ENCODE measurements around the gene FNDC11.
"Not testable (repeated sequence)": the region's sequence is repeated elsewhere in the genome, so short reads cannot be mapped to it uniquely, and the experiment has no call there.

Gene FNDC11

DNA sequence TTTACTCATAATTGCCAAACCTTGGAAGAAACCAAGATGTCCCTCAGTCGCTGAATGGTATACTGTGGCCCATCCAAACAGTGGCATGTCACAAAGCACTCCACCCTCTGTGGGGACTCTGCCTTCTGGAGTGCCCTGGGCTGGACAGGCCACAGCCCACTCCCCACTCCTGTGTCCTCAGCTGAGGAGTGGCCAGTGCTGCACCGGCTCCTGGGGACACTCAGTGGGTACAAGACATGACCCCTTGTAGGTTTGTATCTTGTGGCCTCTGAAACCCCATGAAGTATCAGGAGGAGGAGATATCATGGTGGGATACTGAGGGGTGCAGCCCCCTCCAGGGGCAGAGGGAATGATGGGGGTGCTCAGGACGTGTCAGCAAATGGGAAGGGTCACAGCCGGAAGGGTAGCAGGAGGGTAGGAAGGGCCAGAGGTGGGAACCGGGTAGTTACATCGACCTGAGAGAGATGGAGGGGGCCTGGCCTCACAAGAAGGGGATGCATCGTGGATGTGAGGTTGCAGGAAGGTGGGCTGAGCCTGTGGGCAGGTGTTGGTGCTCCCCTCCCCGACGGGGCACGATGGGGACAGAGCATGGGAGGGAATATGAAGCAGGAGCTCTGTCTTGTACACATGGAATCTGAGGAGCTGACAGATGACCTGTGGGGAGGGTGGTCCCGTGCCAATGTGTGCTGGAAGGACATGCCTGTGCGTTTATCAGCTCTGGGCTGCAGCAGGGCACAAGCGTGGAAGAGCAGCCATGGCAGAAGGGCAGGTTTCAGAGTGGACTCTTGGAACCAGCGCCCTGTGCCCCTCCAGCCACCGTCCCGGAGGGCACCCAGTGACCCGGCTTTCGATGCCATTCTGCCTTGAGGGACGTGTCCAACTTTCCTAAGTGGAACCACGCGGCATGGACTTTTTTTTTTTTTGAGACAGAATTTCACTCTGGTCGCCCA is 31.9 kb downstream of the FNDC11 start:
- DNase-seq = no peak

DNA sequence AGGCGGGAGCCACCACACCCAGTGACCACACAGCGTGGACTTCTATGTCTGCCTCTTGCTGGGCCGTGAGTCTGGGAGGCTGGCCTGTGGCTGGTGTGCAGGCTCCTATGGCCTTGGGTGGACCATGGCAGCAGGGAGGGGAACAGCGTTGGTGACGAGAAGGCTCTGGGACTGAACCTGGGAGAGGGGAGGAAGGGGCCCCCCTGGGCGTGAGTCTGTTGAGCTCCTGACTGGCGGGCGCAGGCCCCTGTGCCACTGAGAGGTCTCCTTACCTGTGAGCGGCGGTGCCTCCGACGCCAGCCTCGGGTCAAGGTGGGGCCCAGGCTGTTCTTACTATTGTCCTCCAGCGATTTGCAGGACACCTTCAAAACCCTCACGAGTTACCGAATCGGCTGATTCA is 32.8 kb downstream of the FNDC11 start:
- no peak for DNase-seq

DNA sequence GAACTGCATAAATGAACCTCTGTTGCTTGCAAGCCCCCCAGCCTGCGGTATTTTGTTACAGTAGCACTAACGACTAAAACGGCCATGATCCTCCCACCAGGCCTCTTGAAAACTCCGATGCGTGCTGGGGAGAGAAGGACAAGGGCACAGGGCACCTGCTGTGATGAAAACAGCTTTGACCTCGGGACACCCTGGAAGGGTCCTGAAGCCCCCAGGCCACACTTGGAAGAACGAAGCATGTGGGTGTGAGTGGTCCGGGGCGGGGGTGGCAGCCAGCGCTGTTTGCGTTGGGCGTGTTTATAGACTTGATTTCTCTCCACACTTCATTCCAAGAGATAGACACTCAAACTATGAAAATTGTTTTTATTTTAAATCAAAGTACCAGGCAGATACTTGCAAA is 33.3 kb downstream of the FNDC11 start:
- no peak for DNase-seq

DNA sequence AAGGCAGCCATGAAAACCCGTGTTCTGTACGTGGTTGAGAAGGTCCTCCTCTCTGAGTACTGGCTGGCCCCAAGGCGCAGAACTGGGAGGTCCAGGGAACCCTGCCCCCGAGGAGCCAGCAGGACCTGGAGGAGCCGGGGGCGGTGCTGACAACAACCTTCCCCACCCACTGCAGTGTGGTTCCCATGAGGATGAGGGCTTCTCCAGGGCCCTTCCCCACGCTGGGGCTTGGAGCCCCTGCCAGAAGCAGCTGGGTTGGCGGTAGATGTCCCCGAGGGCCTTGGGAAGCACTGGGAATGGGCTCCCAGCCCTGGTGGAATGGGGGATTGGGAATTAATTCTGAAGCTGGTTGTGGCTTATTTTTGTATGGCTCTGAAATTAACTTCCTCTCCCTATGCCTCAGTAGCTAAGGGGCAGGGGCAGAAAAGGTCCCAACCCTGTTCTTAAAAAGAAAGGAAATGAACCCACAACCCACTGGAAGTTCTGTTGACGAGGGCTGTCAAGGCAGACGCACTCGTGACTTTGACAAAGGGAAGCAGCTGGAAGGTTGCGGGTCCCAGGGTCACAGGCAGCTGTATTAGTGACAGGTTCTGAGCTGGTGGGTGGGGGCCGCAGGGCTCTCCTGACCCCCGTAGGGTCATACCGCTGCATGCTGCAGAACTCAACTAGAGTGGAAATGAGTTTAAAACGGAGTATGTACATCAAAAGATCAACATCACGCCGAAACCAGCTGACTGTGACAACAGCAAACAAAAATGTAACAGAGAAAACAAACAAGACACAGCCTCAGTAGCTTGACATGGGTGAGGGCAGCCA is 34.0 kb downstream of the FNDC11 start:
- DNase-seq = no peak

DNA sequence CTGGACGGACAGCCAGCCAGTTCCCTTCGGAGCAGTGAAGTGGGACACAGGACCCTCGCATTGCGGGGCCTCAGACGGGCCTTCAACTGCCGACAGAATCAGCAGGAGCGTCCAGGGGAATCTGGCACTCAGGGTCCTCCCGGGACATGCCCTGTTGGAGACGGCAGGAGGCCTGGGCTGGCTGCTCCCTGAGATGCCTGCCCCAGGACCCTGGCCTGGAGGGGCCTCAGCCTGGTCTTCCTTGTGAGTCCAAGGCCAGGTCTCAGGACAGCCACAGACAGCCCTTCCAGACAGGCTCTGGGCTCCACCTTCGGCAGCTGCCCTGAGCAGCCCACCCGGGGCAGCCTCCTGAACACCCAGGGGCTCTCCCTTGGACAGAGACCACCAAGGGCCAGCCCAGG is 34.7 kb downstream of the FNDC11 start:
- DNase-seq = no peak

DNA sequence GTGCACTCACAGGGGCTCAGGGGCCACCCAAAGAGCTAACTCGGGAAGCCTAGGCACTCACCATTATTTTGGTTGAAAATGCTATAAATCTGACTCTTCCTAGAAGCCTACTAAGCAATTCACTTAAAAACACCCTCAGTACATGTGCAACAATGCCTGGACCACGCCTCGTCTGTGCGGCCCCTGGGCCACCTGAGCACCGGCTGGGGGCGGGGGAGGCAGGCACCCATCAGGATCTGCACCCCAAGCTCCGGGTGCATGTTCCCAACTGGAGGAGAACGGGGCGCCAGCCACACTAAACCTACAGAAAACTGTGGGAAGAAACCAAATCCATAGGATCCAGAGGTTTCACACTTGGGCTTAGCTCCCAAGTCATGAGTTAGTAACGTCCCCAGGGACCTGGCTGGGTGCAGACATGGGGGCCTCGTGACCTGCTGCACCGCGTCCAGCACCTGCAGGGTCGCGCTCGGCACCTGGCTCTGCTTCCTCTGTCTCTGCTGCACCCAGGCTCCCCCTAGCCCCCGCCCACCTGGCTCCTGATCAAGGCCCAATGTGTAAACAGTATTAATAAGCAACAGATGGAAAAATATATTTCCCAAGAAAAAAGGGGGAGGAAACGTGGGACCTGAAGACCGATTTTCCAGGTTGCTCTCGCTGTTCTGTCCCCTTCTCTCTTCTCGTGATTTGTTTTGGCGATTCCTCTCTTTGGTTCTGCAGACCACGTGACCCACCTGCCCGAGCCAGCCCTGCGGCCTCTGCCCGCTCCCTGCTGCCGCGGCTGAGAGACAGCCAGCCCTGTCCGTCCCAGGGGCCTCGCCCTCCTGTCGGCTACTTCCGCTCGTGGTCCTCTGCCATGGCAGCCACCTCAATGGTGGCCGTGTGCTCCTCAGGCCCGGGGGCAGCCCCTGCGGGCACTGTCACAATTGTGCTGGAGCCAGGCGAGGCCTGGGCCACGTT is 35.6 kb downstream of the FNDC11 start:
- no peak for DNase-seq

DNA sequence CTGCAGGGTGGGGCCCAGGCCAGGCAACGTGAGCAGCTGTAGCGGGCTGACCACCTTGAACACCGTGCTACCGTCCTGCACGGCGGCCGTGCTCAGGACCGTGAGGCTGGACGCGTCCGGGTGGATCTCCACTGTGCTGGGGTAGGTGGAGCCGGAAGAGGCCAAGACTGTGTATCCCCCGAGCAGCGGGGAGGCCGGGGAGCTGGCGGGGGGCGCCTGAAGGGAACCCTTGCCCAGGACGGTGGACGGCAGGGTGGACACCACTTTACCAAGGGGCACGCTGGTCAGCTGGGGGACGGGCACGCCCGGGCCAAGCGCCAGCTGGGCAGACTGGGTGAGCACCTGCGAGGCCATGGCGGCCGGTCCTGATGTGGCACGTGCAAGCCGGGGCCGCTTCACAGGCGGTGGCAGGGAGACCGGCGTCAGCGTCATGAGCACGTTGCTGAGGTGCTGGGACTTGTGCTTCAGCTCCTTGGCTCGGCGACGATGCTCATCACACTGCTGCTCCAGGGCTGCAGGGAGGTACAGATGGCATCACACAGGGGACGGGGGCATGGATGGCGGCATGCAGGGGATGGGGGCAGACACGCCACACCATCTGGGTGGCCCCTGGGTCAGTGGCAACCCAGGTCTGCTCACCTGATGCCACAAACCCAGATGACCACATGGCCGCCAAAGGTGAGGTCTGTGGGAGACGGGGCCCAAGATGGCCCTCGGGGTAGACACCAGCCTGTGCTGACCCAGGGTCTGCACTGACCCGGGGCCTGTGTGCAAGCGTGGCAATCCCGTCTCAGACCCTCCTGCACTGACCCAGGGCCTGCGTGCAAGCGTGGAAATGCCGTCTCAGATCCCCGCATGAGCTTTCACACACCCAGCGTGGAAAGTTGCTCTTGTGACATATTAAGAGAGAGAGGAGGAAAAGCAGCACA is 36.5 kb downstream of the FNDC11 start:
- no peak for DNase-seq

DNA sequence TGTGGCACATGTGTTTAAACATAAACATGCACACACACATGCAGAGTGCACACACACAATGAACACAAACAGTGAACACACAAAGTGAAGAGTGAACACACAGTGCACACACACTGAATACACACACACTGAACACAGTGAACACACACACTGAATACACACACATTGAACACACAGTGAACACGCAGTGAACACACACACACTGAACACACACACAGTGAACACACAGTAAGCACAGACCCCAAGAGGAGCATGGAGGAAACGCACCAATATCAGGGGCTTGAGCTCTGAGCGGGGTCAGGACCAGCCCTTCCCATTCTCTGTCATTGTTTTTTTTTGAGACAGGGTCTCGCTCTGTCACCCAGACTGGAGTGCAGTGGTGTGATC is 37.2 kb downstream of the FNDC11 start:
- no peak for DNase-seq

DNA sequence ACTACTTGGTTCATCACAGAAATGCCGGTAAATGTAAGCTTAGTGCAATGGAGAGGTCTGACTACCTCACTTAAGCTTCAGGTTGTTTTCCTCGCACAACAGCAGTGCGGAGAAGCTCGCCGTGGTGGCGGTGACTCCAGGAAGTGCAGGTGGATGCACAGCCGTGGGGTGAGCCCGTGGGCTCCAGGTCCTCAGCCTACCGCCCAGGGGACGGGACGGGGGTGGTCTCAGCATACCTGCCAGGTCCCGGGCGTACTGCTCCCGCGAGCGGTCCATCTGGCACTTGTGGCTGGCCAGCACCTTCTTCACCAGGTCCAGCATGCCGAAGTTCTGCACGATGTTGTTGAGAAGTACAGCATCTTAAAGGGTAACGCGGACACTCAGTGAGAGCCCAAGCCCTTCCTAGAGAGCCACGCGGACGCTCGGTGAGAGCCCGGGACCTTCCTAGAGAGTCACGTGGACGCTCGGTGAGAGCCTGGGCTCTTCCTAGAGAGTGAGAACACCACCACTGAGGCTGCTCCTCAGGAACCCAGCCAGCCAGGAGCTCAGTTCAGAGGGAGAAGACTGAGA is 37.9 kb downstream of the FNDC11 start:
- no peak for DNase-seq

DNA sequence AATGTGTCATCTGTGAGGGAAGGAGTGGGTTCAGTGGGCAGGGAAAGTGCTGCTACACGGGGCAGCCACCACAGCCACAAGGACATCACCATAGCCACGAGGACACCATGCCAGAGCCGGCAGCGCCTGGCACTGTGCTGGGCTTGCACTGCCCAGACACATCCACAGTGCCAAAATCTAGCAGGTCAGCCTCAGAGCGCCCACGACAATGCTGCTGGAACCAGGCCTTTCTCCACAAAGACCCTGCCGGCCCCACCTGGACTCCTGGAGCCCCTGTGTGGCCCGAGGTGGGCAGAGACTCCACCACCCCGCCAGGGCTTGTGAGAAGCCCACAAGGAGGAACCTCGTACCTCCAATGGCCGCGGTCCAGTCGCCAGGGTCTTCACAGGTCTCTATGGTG is 38.7 kb downstream of the FNDC11 start:
- DNase-seq = no peak

DNA sequence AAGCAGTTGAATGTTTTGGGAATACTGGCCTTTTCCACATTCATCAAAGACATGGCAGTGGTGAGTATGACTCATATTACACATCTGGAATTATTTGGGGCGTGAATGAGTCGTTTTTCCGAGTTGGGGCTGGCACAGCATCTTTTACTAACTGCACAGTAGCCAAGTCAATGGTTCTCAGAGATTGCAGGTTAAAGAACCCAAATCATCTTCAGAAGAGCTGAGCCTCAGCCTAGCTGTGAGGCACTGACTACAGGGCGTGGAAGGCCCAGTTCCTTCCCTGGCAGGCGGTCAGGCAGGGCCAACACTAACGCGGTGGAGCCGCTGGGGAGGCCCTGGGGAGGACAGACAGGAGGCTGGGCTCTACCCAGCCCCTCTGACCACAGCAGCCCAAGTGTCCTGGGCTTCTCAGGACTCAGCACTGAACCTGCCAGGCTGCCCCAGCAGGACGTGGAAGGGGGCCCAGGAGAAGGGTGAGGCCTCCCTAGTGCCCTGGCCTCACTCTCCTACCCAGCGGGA is 40.1 kb downstream of the FNDC11 start:
- DNase-seq = no peak

DNA sequence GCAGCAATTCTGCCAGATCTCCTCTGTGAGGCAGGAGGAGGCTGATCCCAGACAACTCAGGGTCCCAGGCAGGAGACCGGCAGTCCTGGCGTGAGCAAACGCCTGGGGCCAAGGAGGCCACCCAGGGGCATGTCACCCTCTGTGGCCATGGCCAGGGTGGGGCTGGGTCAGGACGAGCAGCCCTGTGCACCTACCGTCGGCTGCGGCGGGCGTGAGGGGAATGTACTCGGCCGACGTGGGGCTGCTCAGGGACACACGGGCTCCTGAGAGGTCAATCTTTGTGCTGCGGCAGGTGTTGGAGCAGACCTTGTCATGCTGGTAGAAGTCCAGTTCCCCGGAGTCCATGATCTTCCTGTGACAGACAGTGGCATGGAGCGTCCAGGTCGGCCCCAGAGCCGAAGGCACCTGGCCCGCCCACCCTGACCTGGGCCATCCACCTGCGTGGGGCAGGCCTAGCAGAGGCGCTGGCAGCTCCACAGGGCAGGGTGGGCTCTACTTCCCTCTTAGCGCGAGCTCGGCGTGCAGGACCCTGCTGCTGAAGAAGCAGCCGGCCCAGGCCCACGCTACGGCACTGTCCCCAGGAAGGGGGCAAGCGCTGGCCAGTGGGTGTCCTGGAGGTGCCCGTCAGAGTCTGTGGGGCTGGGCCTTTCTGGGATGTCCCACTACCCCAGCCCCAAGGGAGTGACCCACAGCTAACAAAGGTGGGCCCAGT is 41.6 kb downstream of the FNDC11 start:
- no peak for DNase-seq

DNA sequence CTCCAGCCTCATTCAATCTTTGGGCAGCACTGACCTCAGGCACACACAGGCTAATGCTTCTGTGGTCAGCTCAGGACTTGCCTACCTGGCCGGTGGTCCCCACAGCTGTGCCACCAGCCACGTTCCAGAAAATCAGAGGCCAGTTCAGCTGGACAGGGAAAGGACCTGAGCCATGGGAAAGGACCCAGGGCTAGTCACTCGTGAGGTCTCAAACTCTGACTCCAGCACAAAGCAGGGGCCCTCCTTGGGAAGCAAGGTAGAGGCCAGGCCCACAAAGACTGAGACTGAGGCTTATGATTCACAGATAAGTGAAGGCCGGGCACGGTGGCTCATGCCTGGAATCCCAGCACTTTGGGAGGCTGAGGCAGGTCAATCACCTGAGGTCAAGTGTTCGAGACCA is 42.5 kb downstream of the FNDC11 start:
- DNase-seq = no peak

DNA sequence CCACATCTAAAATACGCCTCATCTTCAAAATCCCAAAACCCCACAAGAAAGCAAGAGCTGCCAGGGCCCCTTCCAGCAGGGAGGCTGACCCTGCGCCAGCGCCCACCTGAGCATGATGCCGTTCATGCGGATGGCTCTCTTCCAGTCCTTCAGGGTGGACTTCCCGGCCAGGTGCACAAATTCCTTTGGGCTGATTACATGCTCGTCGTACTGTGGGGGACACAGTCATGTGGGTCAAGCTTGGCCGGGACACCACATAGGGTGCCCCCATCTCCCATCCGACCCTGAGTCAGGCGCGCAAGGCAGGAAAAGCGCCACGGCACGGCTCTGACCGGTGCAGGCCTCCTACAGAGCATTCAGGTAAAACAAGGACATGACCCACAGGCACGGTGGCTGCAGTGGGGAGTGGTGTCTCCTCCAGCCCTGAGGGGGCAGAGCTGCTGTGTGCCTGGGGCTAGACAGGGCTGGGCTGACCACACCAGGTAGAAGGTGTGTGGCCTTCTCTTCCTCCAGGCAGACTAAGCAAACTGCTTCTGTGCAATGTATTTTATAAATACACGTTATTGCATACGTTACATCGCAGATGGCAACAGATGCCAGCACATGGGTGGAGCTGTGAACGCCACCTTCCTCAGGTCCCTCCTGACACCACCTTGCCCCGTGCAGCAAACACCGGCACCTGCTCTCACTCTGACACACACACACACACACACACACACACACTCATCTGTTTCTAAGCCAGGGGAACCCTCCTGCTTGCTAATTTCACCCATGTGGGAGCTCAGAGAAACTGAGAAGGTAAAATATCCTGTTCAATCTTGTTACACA is 43.9 kb downstream of the FNDC11 start:
- no peak for DNase-seq

DNA sequence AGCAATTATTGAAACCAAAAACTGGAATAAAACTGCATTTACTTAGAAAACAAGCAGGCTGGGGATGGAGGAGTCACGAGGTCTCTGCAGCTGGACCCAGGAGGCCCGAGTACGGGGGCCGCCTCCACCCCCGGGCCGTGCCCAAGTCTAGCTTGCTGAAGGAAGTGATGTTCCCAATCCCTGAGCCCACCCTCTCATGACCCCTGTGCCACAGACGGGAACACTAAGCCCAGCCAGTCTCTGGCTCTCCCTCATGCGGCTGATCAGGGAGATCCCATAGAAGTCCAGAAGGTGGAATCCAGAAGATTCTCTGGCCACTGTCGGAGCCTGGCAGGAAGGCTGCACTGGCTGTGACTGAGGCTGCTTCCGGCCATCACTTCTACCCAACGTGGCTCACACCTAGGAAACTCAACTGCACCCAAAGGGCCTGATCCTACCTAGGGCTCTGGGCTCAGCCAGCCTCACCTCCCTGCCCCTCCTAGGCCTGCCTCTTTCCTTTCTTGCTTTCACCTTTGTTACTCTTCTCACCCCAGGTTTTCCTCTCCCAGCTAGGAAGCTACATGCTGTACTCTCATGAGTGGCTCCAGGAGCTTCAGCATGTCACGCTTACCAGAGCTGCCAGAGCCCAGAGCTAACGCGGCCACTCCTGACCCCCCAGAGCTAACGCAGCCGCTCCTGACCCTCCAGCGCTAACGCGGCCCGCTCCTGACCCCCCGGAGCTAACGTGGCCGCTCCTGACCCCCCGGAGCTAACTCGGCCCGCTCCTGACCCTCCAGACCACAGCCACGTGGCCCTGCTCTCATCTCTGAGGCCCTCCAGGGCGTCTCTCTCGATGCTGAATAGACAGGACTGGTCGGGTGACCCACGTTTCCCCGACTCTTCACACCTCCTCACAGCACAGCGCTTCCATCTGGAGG is 44.8 kb downstream of the FNDC11 start:
- no peak for DNase-seq

DNA sequence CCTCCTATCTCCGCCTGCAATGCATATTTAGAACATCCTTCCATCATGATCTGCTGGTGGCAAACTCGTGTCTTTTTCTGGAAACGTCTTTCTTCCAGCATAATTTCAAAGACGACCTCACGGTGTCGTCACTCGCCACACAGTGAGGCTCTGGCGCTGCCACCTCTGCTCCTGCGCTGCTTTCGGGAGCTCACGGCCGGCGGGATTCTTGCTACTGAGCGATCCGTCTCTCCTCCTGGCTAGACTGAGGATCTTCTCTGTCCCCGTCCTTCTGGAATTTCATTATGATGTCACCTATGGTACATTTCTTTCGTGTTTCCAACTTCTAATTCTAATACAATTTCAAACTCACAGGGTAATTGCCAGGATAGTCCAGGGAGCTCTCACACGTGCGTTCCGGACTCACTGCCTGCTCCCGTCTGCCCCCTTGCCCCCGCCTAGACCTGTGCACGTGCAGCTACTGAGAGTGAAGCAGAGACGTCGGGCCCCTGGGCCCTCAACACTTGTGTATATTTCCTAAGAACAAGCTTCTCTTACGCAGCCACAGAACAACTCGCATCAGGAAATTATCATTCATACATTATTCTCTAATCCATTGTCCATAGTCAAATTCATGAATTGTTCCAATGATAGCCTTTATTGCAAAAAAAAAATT is 45.6 kb downstream of the FNDC11 start:
- DNase-seq = no peak

DNA sequence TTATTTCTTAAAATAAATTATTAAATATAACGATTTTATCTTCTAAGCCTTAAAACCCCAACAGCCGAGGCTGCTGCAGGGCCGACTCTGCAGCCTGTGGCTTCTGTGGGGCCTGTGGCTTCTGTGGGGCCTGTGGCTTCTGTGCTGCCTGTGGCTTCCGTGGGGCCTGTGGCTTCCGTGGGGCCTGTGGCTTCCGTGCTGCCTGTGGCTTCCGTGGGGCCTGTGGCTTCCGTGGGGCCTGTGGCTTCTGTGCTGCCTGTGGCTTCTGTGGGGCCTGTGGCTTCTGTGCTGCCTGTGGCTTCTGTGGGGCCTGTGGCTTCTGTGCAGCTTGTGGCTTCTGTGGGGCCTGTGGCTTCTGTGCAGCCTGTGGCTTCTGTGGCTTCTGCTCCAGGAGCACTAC is 47.7 kb downstream of the FNDC11 start:
- DNase-seq = not testable (repeated sequence)

DNA sequence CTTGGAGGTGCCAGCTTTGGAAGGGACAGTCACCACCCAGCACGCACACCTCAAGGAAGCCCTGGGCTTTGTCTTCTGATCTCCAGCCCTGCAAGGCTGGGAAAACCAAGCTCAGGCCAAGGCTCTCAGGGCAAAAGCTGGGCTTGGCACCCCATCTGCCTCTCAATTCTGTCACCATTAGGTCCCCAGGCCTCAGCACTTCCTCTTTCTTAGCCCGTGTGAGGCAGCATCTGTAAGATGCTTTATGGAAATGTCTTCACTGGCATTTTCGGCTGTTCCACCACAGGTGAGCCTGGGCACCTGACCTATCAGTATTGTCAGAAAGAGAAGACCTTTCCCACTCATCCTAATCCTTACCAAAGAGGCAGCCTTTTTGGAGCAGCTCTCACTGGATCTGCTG is 48.4 kb downstream of the FNDC11 start:
- no peak for DNase-seq

Measured in NCI-H446 treated with DMSO at 0.1 percent for 48 hours (cell line).